ENCODE results near the gene CHD9NB. TPM values are rescaled to one million over a fixed set of nuclear protein-coding genes. Genes with fewer than 3 reads are reported as not detected.

The CHD9NB gene
- total RNA-seq, 1 donor from 2014 or later = 0.61 TPM

GRCh38 chr16:53085931-53086421 lies 33.3 kb upstream of the CHD9NB start:
- Mint-ChIP-seq H3K27ac (ENCODE audit: unreplicated experiment) (peak overlapping the region; percentile 52), H3K27me3 (ENCODE audit: low read depth) (no peaks in the 10 kb centered on the region), H3K4me3 (no peak overlapping the region), H3K9me3 (no peaks in the 10 kb centered on the region), H3K4me1 (peaks cover 43% of the 10 kb centered on the region), H3K36me3 (ENCODE audit: low read depth) (no peaks in the 10 kb centered on the region)
- DNase-seq (ENCODE audit: low read depth, low spot score) = no peak
- no peak for TF ChIP-seq CTCF (conservative IDR thresholded peaks at IDR 0.05)

GRCh38 chr16:53085369-53085843 lies 32.7 kb upstream of the CHD9NB start:
- no peaks in the 10 kb centered on the region for H3K27me3 Mint-ChIP-seq (ENCODE audit: low read depth)
- no peak for DNase-seq (ENCODE audit: low read depth, low spot score)
- TF ChIP-seq CTCF (conservative IDR thresholded peaks at IDR 0.05) = no peak
- no peak overlapping the region for H3K4me3 Mint-ChIP-seq
- H3K4me1 Mint-ChIP-seq = peaks cover 43% of the 10 kb centered on the region
- peak overlapping the region; percentile 52 for H3K27ac Mint-ChIP-seq (ENCODE audit: unreplicated experiment)
- no peaks in the 10 kb centered on the region for H3K9me3 Mint-ChIP-seq
- no peaks in the 10 kb centered on the region for H3K36me3 Mint-ChIP-seq (ENCODE audit: low read depth)

- no peaks in the 10 kb centered on the region for H3K36me3 Mint-ChIP-seq (ENCODE audit: low read depth)
- H3K27me3 Mint-ChIP-seq (ENCODE audit: low read depth) = no peaks in the 10 kb centered on the region
- peaks cover 43% of the 10 kb centered on the region for H3K4me1 Mint-ChIP-seq
- no peaks in the 10 kb centered on the region for H3K9me3 Mint-ChIP-seq
- TF ChIP-seq CTCF (conservative IDR thresholded peaks at IDR 0.05) = no peak
- no peak overlapping the region for H3K4me3 Mint-ChIP-seq
- DNase-seq (ENCODE audit: low read depth, low spot score) = no peak
- no peak overlapping the region for H3K27ac Mint-ChIP-seq (ENCODE audit: unreplicated experiment)
These were observed 32.1 kb upstream of the CHD9NB start for GRCh38 chr16:53084746-53085334.

- H3K27me3 Mint-ChIP-seq (ENCODE audit: low read depth) = no peaks in the 10 kb centered on the region
- DNase-seq (ENCODE audit: low read depth, low spot score) = no peak
- peaks cover 43% of the 10 kb centered on the region for H3K4me1 Mint-ChIP-seq
- no peak for TF ChIP-seq CTCF (conservative IDR thresholded peaks at IDR 0.05)
- H3K9me3 Mint-ChIP-seq = no peaks in the 10 kb centered on the region
- no peak overlapping the region for H3K27ac Mint-ChIP-seq (ENCODE audit: unreplicated experiment)
- no peak overlapping the region for H3K4me3 Mint-ChIP-seq
- H3K36me3 Mint-ChIP-seq (ENCODE audit: low read depth) = no peaks in the 10 kb centered on the region
These were observed 31.4 kb upstream of the CHD9NB start for GRCh38 chr16:53084141-53084541.

- peaks cover 7% of the 10 kb centered on the region for H3K36me3 Mint-ChIP-seq (ENCODE audit: low read depth)
- H3K27me3 Mint-ChIP-seq (ENCODE audit: low read depth) = no peaks in the 10 kb centered on the region
- no peak overlapping the region for H3K27ac Mint-ChIP-seq (ENCODE audit: unreplicated experiment)
- H3K9me3 Mint-ChIP-seq = no peaks in the 10 kb centered on the region
- H3K4me3 Mint-ChIP-seq = no peak overlapping the region
- DNase-seq (ENCODE audit: low read depth, low spot score) = no peak
- TF ChIP-seq CTCF (conservative IDR thresholded peaks at IDR 0.05) = no peak
- peaks cover 46% of the 10 kb centered on the region for H3K4me1 Mint-ChIP-seq
These were observed 30.4 kb upstream of the CHD9NB start for GRCh38 chr16:53083119-53083518.
